GM11168 (cell line): Measurements from ENCODE around the gene TUBA4A.
"Not testable (repeated sequence)": the region's sequence is repeated elsewhere in the genome, so short reads cannot be mapped to it uniquely, and the experiment has no call there.

Source experiments
- in situ Hi-C: fragments of 300-500 bp; cut with MboI; formaldehyde crosslinking; loops from one replicate; pipeline ENCODE4 v1.12.0; 2022; ENCODE audit warnings: low sequenced_read_pairs; ENCODE audit not compliant: unreplicated experiment

Gene TUBA4A

DNA sequence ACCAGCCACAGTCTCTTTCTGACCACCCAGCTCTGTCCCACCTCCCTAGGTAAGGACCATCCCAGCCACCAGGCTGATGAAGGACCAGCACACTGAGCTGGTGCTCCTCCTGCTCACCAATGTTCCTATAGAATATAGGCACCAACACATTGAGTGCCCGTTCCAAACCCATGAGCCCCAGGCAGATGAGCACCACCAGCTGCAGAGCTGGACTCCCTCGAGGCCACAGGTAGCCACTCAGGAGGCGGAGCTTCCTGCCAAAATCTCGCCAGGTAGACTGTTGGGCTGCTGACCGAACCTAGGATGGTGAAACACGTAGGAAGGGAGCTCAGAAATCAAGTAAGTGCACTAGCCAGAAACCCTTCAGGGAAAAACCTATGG is 37.2 kb downstream of the TUBA4A start:
- in situ Hi-C loops = no loop called here

- in situ Hi-C loops = no loop called here
Measured at GRCh38 chr2:219215871-219216534, 37.7 kb downstream of the TUBA4A start.

DNA sequence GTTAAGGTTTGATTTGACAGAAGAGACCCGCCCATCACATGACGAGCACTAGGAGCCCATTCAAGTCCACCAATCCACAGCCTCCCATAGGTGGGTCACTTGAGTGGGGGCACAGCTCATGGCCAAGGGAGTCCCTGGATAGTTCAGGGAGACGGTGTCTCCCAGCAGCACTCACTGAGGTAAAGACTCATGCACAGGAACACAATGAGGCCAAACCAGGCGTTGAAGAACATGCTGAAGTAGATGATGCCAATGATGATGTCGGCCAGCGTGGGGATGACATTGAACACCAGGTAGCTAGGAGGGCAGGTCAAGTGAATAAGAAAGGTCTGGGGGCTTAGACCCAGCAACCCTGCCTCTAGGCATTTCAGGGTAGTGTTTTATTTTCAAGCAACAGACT is 38.9 kb downstream of the TUBA4A start:
- in situ Hi-C loops = no loop called here

DNA sequence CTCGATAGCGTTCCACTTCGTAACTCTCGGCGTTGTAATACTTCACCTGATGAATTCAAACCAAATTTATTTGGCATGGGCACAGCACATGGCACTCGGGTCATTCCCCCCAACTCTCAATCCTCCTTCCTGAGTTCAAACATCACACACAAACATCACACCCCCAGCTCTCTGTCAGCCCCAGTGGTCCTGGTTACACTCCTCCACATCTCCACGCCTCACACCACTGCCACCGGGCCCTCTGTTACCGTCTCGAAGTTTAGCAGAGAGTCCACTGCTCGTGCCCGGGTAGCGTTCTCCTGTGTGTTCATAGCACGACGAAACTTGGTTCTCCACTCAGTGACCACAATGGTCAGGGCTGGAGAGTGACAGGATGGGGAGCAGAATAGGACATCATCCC is 39.6 kb downstream of the TUBA4A start:
- in situ Hi-C loops = no loop called here

DNA sequence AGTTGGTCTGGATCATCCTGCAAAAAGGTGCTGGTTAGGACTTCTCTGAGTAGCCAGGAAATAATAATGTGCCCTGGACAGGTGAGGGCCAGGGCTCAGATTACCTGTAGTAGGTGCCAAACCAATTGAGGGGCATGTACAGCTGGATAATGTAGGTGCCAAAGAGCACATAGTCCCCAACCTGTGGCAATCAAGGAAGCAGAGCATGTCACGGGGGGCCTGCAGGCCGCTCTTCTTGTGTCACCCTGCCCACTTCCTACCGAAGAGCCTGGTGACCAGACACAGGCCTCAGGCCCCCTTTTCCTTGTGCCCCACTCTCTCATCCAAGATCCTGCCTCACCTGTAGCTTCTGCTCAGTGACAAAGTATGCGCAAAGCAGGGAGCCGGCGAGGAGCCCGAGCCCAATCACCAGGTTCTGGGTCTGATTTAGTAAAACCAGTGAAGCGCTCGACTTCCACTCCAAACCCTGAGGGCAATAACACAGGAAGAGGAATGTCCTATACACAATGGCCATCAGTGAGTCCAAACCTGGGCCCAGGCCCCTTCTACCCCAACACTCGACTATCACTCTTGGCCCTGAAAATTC is 40.1 kb downstream of the TUBA4A start:
- in situ Hi-C loops = no loop called here

- in situ Hi-C loops = no loop called here
Measured at GRCh38 chr2:219213026-219213415, 40.7 kb downstream of the TUBA4A start.

GRCh38 chr2:219210886-219211362 is 42.8 kb downstream of the TUBA4A start:
- in situ Hi-C loops = no loop called here

- in situ Hi-C loops = no loop called here
Measured at GRCh38 chr2:219210196-219210885, 43.4 kb downstream of the TUBA4A start.

GRCh38 chr2:219209236-219210195 is 44.2 kb downstream of the TUBA4A start:
- in situ Hi-C loops = no loop called here

DNA sequence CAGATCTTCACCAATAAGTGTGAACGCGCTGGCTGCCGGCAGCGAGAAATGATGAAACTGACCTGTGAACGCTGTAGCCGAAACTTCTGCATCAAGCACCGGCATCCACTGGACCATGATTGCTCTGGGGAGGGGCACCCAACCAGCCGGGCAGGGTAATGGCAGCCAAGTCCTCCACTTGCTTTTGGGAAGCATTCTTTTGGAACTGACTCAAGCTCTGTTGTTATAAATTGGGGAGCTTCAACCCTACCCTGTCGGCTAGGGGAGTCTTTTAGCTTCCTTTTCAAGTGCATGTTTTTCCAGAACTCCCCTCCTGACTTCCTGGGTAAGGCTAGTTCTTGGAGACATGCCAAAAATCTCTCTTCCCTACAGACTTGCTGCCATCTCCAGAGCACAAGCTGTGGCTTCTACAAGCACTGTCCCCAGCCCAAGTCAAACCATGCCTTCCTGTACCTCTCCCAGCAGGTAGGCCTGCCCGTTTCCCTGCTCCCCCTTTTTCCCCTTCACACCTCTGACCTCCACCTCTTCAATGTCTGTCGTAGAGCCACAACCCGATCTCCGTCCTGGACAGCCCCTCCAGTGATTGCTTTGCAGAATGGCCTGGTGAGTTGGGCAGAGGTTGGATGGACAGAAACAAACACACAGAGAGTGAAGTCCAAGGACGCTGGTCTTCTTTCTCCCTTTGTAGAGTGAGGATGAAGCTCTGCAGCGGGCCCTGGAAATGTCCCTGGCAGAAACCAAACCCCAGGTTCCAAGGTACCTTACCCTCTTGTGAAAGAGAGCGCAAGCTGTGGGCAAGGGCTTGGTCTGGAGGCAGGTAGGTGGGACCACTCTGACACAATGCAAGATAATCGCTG is 45.6 kb downstream of the TUBA4A start:
- in situ Hi-C loops = no loop called here

DNA sequence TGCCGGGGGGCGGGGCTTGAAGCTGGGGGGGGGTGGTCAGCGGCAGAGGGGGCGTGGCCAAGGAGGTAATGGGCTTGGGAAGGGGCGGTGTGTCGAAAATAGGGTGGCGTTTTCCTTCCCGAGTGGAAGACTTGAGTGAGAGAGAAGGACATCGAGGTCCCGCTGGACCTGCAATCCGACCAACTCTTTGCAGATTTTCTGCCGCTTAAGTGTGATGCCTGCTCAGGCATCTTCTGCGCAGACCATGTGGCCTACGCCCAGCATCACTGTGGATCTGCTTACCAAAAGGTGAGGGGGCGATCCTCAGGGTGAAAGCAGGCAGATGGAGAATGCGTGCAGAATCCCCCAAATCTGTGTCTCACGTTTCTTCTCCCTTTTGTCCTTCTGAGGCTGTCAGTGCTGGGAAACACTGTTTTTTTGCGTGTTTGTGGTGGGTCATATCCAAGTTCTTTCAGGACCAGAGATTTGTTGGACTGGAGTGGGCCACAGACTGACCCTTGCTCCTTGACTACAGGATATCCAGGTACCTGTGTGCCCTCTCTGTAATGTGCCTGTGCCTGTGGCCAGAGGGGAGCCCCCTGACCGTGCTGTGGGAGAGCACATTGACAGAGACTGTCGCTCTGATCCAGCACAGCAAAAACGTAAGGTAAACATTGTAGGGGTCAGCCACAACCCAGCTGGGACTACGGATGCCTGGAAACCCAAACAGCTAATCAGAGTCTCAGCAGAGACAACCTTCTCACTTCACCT is 46.4 kb downstream of the TUBA4A start:
- in situ Hi-C loops = no loop called here

DNA sequence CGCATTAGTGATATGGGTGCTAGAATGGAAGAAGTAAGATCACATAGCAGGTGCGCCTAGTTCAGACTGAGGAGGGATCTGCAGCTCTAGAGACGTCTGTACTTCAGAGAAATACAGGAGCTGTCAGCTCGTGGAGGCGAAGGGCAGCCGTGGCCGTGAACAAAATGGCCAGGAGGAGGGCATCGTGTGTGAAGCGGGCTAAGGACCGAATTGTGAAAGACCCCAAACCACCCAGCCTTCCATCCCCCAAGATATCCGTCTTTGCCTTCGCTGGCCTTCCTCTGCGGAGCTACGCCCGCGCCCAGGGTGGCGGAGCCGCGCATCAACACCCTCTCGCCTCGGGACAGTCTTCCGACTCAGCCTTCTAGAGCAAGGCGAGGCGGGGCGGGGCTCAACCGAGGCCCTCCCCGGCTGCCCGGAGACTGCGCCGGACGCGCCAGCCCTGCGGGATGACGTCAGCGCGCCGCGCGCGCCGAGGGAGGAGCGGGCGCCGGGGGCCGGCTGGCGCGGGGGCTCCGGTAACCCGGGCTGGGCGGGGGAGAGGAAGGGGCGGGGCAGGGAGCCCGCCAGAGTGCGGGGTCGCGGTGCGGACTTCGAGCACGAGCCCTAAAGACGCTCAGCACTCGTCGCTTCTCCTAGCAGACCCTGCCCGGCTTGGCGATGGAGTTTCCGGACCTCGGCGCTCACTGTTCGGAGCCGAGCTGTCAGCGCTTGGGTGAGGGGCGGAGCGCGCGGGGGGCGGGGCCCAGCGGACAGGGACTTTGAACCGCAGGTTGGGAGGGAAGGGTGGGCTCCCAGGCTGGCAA is 47.2 kb downstream of the TUBA4A start, which contains the start of gene ZFAND2B:
Gene ZFAND2B, plus strand, starts transcription at position 455 of the 806 bp plus-strand sequence. Its CDS starts 206 bp downstream, at position 661.
- in situ Hi-C loops = no loop called here

DNA sequence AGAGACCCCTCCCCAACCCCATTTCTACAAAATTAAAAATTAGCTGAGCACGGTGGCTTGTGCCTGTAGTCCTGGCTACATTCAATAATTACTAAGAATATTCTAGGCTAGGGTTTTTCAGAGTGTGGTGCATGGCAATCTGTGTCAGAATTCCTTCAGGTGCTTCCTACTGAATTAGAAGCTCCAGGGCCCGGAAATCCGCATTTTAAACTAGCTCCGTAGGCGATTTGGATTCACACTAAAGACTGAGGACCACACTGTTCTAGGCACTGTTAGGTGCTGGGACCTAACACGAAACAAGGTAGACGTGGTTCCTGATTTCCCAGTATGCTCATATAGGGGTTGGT is 47.8 kb downstream of the TUBA4A start:
- in situ Hi-C loops = no loop called here

DNA sequence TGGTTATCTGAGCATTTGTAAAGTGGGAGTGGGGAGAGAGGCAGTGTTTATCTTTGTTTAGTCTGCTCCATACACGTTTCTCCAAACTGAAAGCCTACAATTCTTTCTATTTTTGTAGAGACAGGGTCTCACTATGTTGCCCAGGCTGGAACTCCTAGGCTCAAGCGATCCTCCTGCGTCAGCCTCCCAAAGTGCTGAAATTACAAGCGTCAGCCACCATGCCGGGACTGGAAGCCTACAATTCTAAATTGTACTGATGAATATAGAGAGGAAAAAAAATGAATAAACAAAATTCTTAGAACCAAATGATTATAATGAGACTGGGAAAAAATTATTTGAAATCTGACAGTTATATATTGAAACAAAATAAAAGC is 48.6 kb downstream of the TUBA4A start:
- in situ Hi-C loops = no loop called here

DNA sequence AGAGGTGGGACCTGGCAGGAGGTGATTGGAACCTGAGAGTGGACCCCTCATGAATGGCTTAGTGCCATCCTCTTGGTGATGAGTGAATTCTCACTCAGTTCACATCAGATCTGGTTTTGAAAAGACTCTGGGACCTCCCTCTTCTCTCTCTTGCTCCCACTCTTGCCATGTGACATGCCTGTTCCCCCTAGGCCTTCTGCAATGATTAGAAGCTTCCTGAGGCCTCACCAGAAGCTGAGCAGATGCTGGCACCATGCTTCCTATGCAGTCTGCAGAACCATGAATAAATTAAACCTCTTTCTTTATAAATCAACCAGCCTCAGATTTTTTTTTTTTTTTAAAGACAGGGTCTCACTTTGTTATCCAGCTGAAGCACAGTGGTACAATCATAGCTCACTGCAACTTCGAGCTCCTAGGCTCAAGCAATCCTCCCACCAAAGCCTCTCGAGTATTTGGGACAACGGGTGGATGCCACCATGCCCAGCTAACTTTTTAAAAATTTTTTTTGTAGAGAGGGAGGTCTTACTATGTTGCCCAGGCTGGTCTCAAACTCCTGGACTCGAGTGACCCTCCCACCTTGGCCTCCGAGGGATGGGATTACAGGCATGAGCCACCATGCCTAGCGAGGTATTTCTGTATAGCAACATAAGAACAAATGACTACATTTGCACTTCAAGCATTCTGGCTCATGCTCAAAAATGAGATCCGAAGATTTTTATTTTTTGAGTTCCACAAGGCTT is 49.1 kb downstream of the TUBA4A start:
- in situ Hi-C loops = no loop called here

DNA sequence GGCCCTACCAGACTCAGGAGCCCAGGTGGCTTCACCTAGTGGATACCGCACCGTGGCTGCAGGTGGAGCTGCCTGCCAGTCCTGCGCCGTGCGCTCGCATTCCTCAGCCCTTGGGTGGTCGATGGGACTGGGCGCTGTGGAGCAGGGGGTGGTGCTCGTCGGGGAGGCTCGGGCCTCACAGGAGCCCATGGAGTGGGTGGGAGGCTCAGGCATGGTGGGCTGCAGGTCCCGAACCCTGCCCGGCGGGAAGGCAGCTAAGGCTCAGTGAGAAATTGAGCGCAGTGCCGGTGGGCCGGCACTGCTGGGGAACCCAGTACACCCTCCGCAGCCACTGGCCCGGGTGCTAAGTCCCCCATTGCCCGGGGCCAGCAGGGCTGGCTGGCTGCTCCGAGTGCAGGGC is 52.4 kb downstream of the TUBA4A start:
- in situ Hi-C loops = not testable (repeated sequence)

DNA sequence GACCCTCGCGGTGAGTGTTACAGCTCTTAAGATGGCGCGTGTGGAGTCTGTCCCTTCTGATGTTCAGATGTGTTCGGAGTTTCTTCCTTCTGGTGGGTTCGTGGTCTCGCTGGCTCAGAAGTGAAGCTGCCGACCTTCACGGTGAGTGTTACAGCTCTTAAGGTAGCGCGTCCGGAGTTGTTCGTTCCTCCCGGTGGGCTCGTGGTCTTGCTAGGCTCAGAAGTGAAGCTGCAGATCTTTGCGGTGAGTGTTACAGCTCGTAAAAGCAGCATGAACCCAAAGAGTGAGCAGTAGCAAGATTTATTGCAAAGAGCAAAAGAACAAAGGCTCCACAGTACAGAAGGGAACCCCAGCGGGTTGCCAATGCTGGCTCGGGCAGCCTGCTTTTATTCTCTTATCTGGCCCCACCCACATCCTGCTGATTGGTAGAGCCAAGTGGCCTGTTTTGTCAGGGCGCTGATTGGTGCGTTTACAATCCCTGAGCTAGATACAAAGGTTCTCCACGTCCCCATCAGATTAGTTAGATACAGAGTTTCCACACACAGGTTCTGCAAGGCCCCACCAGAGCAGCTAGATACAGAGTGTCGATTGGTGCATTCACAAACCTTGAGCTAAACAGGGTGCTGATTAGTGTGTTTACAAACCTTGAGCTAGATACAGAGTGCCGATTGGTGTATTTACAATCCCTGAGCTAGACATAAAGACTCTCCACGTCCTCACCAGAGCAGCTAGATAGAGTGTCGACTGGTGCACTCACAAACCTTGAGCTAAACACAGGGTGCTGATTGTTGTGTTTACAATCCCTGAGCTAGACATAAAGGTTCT is 53.0 kb downstream of the TUBA4A start:
- in situ Hi-C loops = not testable (repeated sequence)
